ENCODE measurements around the gene HMGCS2. TPM values are rescaled to one million over a fixed set of nuclear protein-coding genes. Genes with fewer than 3 reads are reported as not detected.

HMGCS2 gene
- total and polyA plus RNA-seq, 7 donors: 0.10 to 55.2 (median 14.1) TPM

DNA sequence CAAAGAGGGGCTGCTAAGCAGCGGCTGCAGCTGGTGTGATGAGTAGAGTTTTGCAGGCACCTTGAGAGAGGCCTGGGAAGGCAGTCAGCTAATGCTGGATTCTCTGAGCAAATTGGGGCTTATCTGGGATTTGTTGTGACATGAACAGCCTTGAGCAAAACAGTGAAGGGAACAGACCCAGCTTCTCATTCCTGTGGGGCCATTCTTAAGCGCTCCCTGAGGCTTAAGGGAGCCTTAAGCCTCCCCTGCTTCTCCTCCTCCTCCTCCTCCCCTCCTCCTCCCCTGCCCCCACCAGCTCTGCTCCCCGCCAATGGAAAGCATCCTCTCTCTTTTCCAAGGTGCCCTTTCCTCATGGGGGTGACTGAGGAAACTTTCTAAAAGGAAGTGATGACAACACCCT lies 21.3 kb downstream of the HMGCS2 start:
- Histone ChIP-seq H3K4me1 (no peaks in the 10 kb centered on the region), H3K27me3 (ENCODE audit: insufficient read depth in 3 of 3, low read length in 2 of 3) (no peaks in the 10 kb centered on the region), H3K4me3 (no peak overlapping the region), H3K36me3 (ENCODE audit: insufficient read depth in 1 of 2, low read depth in 1 of 2) (no peaks in the 10 kb centered on the region), H3K9me3 (no peaks in the 10 kb centered on the region), H3K27ac (no peak overlapping the region)
- TF ChIP-seq, protein P1, sequence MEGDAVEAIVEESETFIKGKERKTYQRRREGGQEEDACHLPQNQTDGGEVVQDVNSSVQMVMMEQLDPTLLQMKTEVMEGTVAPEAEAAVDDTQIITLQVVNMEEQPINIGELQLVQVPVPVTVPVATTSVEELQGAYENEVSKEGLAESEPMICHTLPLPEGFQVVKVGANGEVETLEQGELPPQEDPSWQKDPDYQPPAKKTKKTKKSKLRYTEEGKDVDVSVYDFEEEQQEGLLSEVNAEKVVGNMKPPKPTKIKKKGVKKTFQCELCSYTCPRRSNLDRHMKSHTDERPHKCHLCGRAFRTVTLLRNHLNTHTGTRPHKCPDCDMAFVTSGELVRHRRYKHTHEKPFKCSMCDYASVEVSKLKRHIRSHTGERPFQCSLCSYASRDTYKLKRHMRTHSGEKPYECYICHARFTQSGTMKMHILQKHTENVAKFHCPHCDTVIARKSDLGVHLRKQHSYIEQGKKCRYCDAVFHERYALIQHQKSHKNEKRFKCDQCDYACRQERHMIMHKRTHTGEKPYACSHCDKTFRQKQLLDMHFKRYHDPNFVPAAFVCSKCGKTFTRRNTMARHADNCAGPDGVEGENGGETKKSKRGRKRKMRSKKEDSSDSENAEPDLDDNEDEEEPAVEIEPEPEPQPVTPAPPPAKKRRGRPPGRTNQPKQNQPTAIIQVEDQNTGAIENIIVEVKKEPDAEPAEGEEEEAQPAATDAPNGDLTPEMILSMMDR (IDR thresholded peaks at IDR 0.05): no peak
- 80 to 85% (median 80%) methylated on average over 3 of the region's 3 CpGs for WGBS, 3 donors
- ATAC-seq: no peak
- intact Hi-C loops (cut with DNase I): no loop called here
- DNase-seq: no peak

DNA sequence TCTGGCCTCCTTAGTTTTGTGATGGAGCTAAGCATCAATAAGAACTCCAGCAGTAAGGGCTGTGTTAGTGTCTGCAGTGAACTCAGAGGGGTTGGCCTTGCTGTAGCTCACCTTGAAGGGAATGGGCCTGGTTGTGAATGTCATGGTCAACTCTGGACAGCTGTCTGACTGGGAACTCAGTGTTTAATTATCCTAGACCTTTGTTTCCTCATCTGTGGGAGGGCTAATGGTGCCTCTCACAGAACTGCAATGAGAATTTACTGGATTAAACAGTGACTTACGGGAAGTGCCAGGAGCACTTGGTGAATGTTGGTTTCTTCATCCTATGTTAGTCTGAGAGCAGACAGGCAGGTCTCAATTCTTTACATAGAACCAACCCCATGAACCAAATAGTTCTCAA lies 23.7 kb downstream of the HMGCS2 start:
- Histone ChIP-seq H3K27me3 (ENCODE audit: insufficient read depth in 3 of 3, low read length in 2 of 3) (no peaks in the 10 kb centered on the region), H3K36me3 (ENCODE audit: insufficient read depth in 1 of 2, low read depth in 1 of 2) (no peaks in the 10 kb centered on the region), H3K27ac (no peak overlapping the region), H3K4me1 (peaks cover 5% of the 10 kb centered on the region), H3K4me3 (no peak overlapping the region), H3K9me3 (no peaks in the 10 kb centered on the region)
- WGBS, 3 donors: 84 to 94% (median 86%) methylated on average over 1 of the region's 1 CpG
- ATAC-seq: no peak
- TF ChIP-seq, protein P1 (IDR thresholded peaks at IDR 0.05): no peak
- intact Hi-C loops (cut with DNase I): no loop called here
- no peak for DNase-seq

DNA sequence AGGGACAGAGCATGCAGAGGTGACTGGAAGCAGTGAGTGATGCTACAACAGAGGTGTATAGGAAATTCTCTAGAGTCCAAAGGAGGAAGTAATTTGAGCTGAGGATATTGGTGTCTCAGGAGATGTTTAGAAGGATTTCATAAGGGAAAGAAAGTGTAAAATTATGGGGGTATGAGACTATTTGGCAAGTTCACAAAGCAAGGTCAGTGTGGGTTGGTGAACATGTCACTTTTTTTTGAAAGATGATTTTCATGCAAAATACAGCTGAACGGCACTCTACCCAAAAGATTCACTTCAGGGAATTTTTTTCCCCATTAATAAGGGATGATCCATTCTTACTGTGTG lies 24.1 kb downstream of the HMGCS2 start:
- peaks cover 5% of the 10 kb centered on the region for H3K4me1 ChIP-seq
- TF ChIP-seq, protein P1 (IDR thresholded peaks at IDR 0.05): no peak
- intact Hi-C loops (cut with DNase I): no loop called here
- no peak overlapping the region for H3K27ac ChIP-seq
- DNase-seq (no peak), ATAC-seq (no peak)
- no peak overlapping the region for H3K4me3 ChIP-seq
- H3K9me3 ChIP-seq: no peaks in the 10 kb centered on the region
- H3K36me3 ChIP-seq (ENCODE audit: insufficient read depth in 1 of 2, low read depth in 1 of 2): no peaks in the 10 kb centered on the region
- 32 to 63% (median 48%) methylated on average over 1 of the region's 1 CpG for WGBS, 3 donors
- no peaks in the 10 kb centered on the region for H3K27me3 ChIP-seq (ENCODE audit: insufficient read depth in 3 of 3, low read length in 2 of 3)

DNA sequence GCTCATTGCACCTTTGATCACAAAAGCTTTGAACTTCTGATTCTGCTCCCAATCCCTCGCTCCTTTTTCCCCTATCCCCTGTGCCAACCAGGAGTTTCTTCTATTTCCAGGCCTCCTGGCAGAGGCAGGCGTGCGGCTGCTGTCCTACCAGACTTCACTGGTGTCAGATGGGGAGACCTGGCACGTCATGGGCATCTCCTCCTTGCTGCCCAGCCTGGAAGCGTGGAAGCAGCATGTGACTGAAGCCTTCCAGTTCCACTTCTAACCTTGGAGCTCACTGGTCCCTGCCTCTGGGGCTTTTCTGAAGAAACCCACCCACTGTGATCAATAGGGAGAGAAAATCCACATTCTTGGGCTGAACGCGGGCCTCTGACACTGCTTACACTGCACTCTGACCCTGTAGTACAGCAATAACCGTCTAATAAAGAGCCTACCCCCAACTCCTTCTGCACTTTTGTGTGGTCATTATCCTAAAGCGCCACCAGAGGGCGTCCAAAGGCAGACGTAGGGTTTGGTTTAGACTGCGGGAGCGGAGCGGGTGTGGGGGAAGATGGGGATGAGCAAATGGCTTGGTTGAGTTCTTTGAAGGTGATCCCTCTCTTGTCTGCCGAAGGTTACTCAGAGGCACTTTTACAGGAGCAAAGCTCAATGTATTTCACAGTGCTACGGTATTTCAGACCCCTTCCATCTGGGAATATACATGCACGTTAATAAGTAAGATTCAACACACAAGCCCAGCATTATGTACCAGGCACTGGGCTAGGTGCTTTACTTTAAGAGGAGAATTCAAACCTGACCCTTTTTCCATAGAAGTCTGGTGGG lies 24.7 kb downstream of the HMGCS2 start:
- H3K27ac ChIP-seq: no peak overlapping the region
- ATAC-seq (peak; percentile 78 to 91 (median 82)), DNase-seq (peak; percentile 62 to 67)
- no peak overlapping the region for H3K4me3 ChIP-seq
- peaks cover 5% of the 10 kb centered on the region for H3K4me1 ChIP-seq
- TF ChIP-seq, protein P1 (IDR thresholded peaks at IDR 0.05): peak; percentile 80
- intact Hi-C loops (cut with DNase I): no loop called here
- WGBS, 3 donors: 16 to 24% (median 20%) methylated on average over 17 of the region's 17 CpGs
- H3K27me3 ChIP-seq (ENCODE audit: insufficient read depth in 3 of 3, low read length in 2 of 3): no peaks in the 10 kb centered on the region
- H3K36me3 ChIP-seq (ENCODE audit: insufficient read depth in 1 of 2, low read depth in 1 of 2): no peaks in the 10 kb centered on the region
- H3K9me3 ChIP-seq: no peaks in the 10 kb centered on the region

DNA sequence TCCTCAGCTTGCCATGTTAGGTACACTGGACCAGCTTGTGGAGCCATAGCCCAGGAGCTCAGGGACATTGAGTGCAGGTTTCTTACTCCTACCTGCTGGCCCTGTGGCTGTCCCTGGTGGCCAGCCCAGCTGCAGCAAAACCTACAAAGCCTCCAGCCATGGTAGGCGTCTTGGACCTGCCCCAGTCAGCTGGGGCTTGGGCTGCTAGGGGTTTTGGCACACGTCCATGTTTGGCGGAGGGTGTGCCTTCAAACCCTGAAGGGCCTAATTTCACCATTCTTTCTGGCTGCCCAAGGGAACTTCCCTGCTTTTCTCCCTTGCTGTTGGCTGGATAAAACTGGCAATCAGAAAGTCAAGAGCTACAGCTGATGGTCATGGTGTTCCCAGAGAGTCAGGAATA lies 25.4 kb downstream of the HMGCS2 start:
- ATAC-seq (no peak), DNase-seq (no peak)
- WGBS, 3 donors: 32 to 55% (median 32%) methylated on average over 3 of the region's 3 CpGs
- intact Hi-C loops (cut with DNase I): no loop called here
- Histone ChIP-seq H3K27ac (no peak overlapping the region), H3K9me3 (no peaks in the 10 kb centered on the region), H3K36me3 (ENCODE audit: insufficient read depth in 1 of 2, low read depth in 1 of 2) (no peaks in the 10 kb centered on the region), H3K4me1 (peaks cover 5% of the 10 kb centered on the region), H3K4me3 (no peak overlapping the region), H3K27me3 (ENCODE audit: insufficient read depth in 3 of 3, low read length in 2 of 3) (no peaks in the 10 kb centered on the region)
- TF ChIP-seq, protein P1 (IDR thresholded peaks at IDR 0.05): no peak

All from psoas muscle (tissue), 8 donors.